Neuronal stem cell (in vitro differentiated cells): ENCODE data around the gene ETNPPL.

ENCODE experiments used
- DNase-seq: peaks from one replicate; pipeline ENCODE4 v3.0.0-alpha.2; 2013; ENCODE audit warnings: low spot score
- H2AFZ ChIP-seq: one replicate; pipeline ENCODE4 v1.6.1; 2013; ENCODE audit warnings: mild to moderate bottlenecking, low read length, inconsistent platforms
- H2AK5ac ChIP-seq: 2 replicates; pipeline ENCODE4 v1.6.1; 2013; ENCODE audit warnings: low read depth, mild to moderate bottlenecking, inconsistent platforms, low read length, moderate library complexity, mixed read lengths
- H2BK120ac ChIP-seq: 2 replicates; pipeline ENCODE4 v1.6.1; 2013; ENCODE audit warnings: low read depth, mild to moderate bottlenecking, inconsistent platforms, low read length, moderate library complexity, mixed read lengths
- H2BK12ac ChIP-seq: one replicate; pipeline ENCODE4 v1.6.1; 2013; ENCODE audit warnings: low read length, inconsistent platforms
- H2BK15ac ChIP-seq: 2 replicates; pipeline ENCODE4 v1.6.1; 2013; ENCODE audit warnings: mild to moderate bottlenecking, low read length, inconsistent platforms, mixed read lengths
- H2BK5ac ChIP-seq: one replicate; pipeline ENCODE4 v1.6.1; 2013; ENCODE audit warnings: inconsistent platforms, mild to moderate bottlenecking, low read length, moderate library complexity
- H3K14ac ChIP-seq: one replicate; pipeline ENCODE4 v1.6.1; 2013; ENCODE audit warnings: low read length, inconsistent platforms
- H3K18ac ChIP-seq: 2 replicates; pipeline ENCODE4 v1.6.1; 2013; ENCODE audit warnings: low read length, inconsistent platforms
- H3K23ac ChIP-seq: 2 replicates; pipeline ENCODE4 v1.6.1; 2013; ENCODE audit warnings: low read depth, mild to moderate bottlenecking, mixed read lengths, low read length, inconsistent platforms; ENCODE audit not compliant: poor library complexity
- H3K27ac ChIP-seq: replicated peaks from 3 replicates; pipeline ENCODE4 v1.5.1; 2013; ENCODE audit warnings: low read length, inconsistent platforms
- H3K27me3 ChIP-seq, 3 experiments: 2 replicates each; pipeline ENCODE4 v1.6.1; 2013; ENCODE audit warnings: low read length in 3 of 3, mild to moderate bottlenecking in 2 of 3, inconsistent platforms in 1 of 3, low read depth in 1 of 3, mixed read lengths in 1 of 3, moderate library complexity in 1 of 3; ENCODE audit not compliant: control insufficient read depth in 3 of 3, insufficient read depth in 3 of 3
- H3K36me3 ChIP-seq, 2 donors: replicated peaks in 1 of 2; 2 replicates each; pipeline ENCODE4 v1.6.1; 2013; ENCODE audit warnings: low read length in 2 of 2; ENCODE audit not compliant: control insufficient read depth in 2 of 2, insufficient read depth in 2 of 2
- H3K4ac ChIP-seq: 2 replicates; pipeline ENCODE4 v1.6.1; 2013; ENCODE audit warnings: inconsistent platforms, mild to moderate bottlenecking, low read length, moderate library complexity
- H3K4me1 ChIP-seq, 2 donors: 1 replicate in 1 of 2; 2 replicates in 1 of 2; pipeline ENCODE4 v1.6.1; 2013; ENCODE audit warnings: low read length in 2 of 2, low read depth in 1 of 2; ENCODE audit not compliant: control insufficient read depth in 2 of 2, insufficient read depth in 1 of 2
- H3K4me2 ChIP-seq: one replicate; pipeline ENCODE4 v1.6.1; 2013; ENCODE audit warnings: mild to moderate bottlenecking, low read length, inconsistent platforms; ENCODE audit not compliant: insufficient read depth, poor library complexity, severe bottlenecking
- H3K4me3 ChIP-seq, 2 donors: 2 replicates each; pipeline ENCODE4 v1.5.1; 2013; ENCODE audit warnings: low read length in 2 of 2, mild to moderate bottlenecking in 2 of 2, inconsistent platforms in 1 of 2, moderate library complexity in 1 of 2
- H3K79me1 ChIP-seq: one replicate; pipeline ENCODE4 v1.6.1; 2013; ENCODE audit warnings: low read depth, mild to moderate bottlenecking, inconsistent platforms, low read length, moderate library complexity
- H3K9ac ChIP-seq: one replicate; pipeline ENCODE4 v1.6.1; 2013; ENCODE audit warnings: mild to moderate bottlenecking, low read depth, low read length, inconsistent platforms; ENCODE audit not compliant: poor library complexity
- H3K9me3 ChIP-seq, 2 donors: replicated peaks in 1 of 2; 2 replicates each; pipeline versions ENCODE3 to v1.6.1; 2013; ENCODE audit warnings: low read length in 2 of 2, mild to moderate bottlenecking in 2 of 2, inconsistent platforms in 1 of 2, low read depth in 1 of 2, mixed read lengths in 1 of 2, moderate library complexity in 1 of 2; ENCODE audit not compliant: control insufficient read depth in 2 of 2, insufficient read depth in 1 of 2
- H4K8ac ChIP-seq: one replicate; pipeline ENCODE4 v1.6.1; 2013; ENCODE audit warnings: low read depth, mild to moderate bottlenecking, inconsistent platforms, low read length, moderate library complexity
- H4K91ac ChIP-seq: one replicate; pipeline ENCODE4 v1.6.1; 2013; ENCODE audit warnings: low read length, low read depth, mild to moderate bottlenecking, inconsistent platforms; ENCODE audit not compliant: poor library complexity
- WGBS, 2 donors: extraction: QIAGEN DNeasy Blood & Tissue Kit; methylation state at CpG; one replicate each; pipeline ENCODE4 v1.1.7; 2013; ENCODE audit warnings: missing lambda C conversion rate in 2 of 2, mixed read lengths in 1 of 2; ENCODE audit not compliant: insufficient read length in 2 of 2, insufficient replicate concordance in 1 of 2; ENCODE audit errors: extremely low coverage in 2 of 2; 5-methylcytosine and 5-hydroxymethylcytosine counted together

The ETNPPL gene

GRCh38 chr4:108751321-108751720 is 11.5 kb downstream of the ETNPPL start:
- Histone ChIP-seq H2AFZ (no peak overlapping the region), H2AK5ac (no peak overlapping the region), H3K18ac (no peak overlapping the region), H3K23ac (no peak overlapping the region), H2BK5ac (no peak overlapping the region), H2BK15ac (no peak overlapping the region), H3K79me1 (no peaks in the 10 kb centered on the region), H3K4me3 (no peak overlapping the region), H2BK120ac (no peak overlapping the region), H4K91ac (no peak overlapping the region), H3K9ac (no peak overlapping the region), H3K27ac (no peak overlapping the region), H3K4ac (no peak overlapping the region), H4K8ac (no peak overlapping the region), H3K4me1 (peaks cover 0 to 1% of the 10 kb centered on the region in 2 donors), H3K14ac (no peak overlapping the region), H3K4me2 (no peak overlapping the region), H3K27me3 (no peaks in the 10 kb centered on the region), H3K9me3 (no peaks in the 10 kb centered on the region), H3K36me3 (no peaks in the 10 kb centered on the region), H2BK12ac (no peak overlapping the region)
- no peak for DNase-seq
- no CpG with 5 or more reads among the region's 3 CpGs for WGBS, 2 donors

- H3K18ac ChIP-seq = no peak overlapping the region
- no peaks in the 10 kb centered on the region for H3K9me3 ChIP-seq
- H4K91ac ChIP-seq = no peak overlapping the region
- H2BK12ac ChIP-seq = no peak overlapping the region
- no peak overlapping the region for H3K4me2 ChIP-seq
- no peak overlapping the region for H3K9ac ChIP-seq
- no peak overlapping the region for H3K27ac ChIP-seq
- no peak overlapping the region for H2AFZ ChIP-seq
- H3K36me3 ChIP-seq = no peaks in the 10 kb centered on the region
- H3K14ac ChIP-seq = no peak overlapping the region
- H2BK120ac ChIP-seq = no peak overlapping the region
- no peak overlapping the region for H3K4me3 ChIP-seq
- H3K23ac ChIP-seq = no peak overlapping the region
- no peaks in the 10 kb centered on the region for H3K27me3 ChIP-seq
- no peaks in the 10 kb centered on the region for H3K79me1 ChIP-seq
- DNase-seq = no peak
- no CpG with 5 or more reads among the region's 8 CpGs for WGBS, 2 donors
- no peak overlapping the region for H2AK5ac ChIP-seq
- H2BK5ac ChIP-seq = no peak overlapping the region
- H2BK15ac ChIP-seq = no peak overlapping the region
- no peaks in the 10 kb centered on the region for H3K4me1 ChIP-seq
- no peak overlapping the region for H3K4ac ChIP-seq
- H4K8ac ChIP-seq = no peak overlapping the region
Observed at GRCh38 chr4:108749119-108749518, 13.7 kb downstream of the ETNPPL start.

GRCh38 chr4:108746511-108746910 is 16.3 kb downstream of the ETNPPL start:
- H2AK5ac ChIP-seq = no peak overlapping the region
- no peak overlapping the region for H3K14ac ChIP-seq
- no peak overlapping the region for H2AFZ ChIP-seq
- H3K27ac ChIP-seq = no peak overlapping the region
- DNase-seq = no peak
- H4K91ac ChIP-seq = no peak overlapping the region
- no peaks in the 10 kb centered on the region for H3K27me3 ChIP-seq
- H3K36me3 ChIP-seq = no peaks in the 10 kb centered on the region
- no peaks in the 10 kb centered on the region for H3K9me3 ChIP-seq
- WGBS, 2 donors = no CpG with 5 or more reads among the region's 3 CpGs
- H2BK12ac ChIP-seq = no peak overlapping the region
- H3K23ac ChIP-seq = no peak overlapping the region
- H2BK120ac ChIP-seq = no peak overlapping the region
- no peaks in the 10 kb centered on the region for H3K79me1 ChIP-seq
- no peak overlapping the region for H3K4me2 ChIP-seq
- H3K4ac ChIP-seq = no peak overlapping the region
- H3K18ac ChIP-seq = no peak overlapping the region
- H3K4me3 ChIP-seq = no peak overlapping the region
- no peak overlapping the region for H4K8ac ChIP-seq
- no peak overlapping the region for H2BK15ac ChIP-seq
- H3K4me1 ChIP-seq = peaks cover 3% of the 10 kb centered on the region in 2 donors
- no peak overlapping the region for H3K9ac ChIP-seq
- H2BK5ac ChIP-seq = no peak overlapping the region

- no peak overlapping the region for H4K91ac ChIP-seq
- no peaks in the 10 kb centered on the region for H3K9me3 ChIP-seq
- H3K4me2 ChIP-seq = no peak overlapping the region
- no peak overlapping the region for H4K8ac ChIP-seq
- DNase-seq = no peak
- H2BK15ac ChIP-seq = no peak overlapping the region
- no peaks in the 10 kb centered on the region for H3K79me1 ChIP-seq
- no peak overlapping the region for H3K23ac ChIP-seq
- H2AK5ac ChIP-seq = no peak overlapping the region
- no peak overlapping the region for H2BK12ac ChIP-seq
- H3K9ac ChIP-seq = no peak overlapping the region
- H3K36me3 ChIP-seq = no peaks in the 10 kb centered on the region
- no peak overlapping the region for H3K27ac ChIP-seq
- H3K27me3 ChIP-seq = no peaks in the 10 kb centered on the region
- H3K4me3 ChIP-seq = no peak overlapping the region
- no peak overlapping the region for H3K14ac ChIP-seq
- H2BK5ac ChIP-seq = no peak overlapping the region
- H3K18ac ChIP-seq = no peak overlapping the region
- no peak overlapping the region for H3K4ac ChIP-seq
- no peak overlapping the region for H2BK120ac ChIP-seq
- no peak overlapping the region for H2AFZ ChIP-seq
- H3K4me1 ChIP-seq = peaks cover 3% of the 10 kb centered on the region in 2 donors
Observed at GRCh38 chr4:108744307-108744706, 18.5 kb downstream of the ETNPPL start.
